GM12892 (cell line): ENCODE results near the gene PLEKHA8.

Experiments
- POLR2A ChIP-seq: IDR thresholded peaks from 2 replicates; pipeline ENCODE4 v1.6.1; 2011; ENCODE audit warnings: low read depth, low read length, control low read depth
- POLR2AphosphoS5 ChIP-seq: IDR thresholded peaks from 2 replicates; pipeline ENCODE4 v1.6.1; 2011; ENCODE audit warnings: low read depth, low read length, control low read depth

DNA sequence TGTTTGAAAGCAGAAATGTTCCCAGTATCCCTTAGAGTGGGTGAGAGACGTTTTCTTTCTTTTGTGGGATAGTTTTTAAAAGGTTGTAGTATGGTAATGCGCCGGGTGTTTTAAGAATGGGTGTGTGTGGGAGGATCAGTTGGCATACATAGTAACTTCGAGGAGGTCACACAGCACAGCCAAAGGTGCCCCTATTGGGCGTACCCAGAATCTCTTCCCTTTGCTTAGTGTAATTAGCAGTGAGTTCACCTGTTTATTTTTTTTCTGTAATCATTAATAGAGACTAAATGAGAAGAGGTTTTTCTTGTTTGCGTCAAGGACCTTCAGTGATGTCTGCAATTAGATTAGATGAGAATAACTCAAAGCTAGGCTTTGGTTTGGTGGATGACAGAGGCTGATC lies 1.5 kb downstream of the PLEKHA8 start:
- TF ChIP-seq POLR2A, result no peak
- TF ChIP-seq POLR2AphosphoS5, result no peak
